Keratinocyte (primary cell): Measurements from ENCODE around the gene ZNF627. TPM values are rescaled to one million over a fixed set of nuclear protein-coding genes. Genes with fewer than 3 reads are reported as not detected.
A peak's percentile ranks its signal among the peaks of the same experiment; 100 is the strongest.

Experiments
- DNase-seq: peaks from one replicate; pipeline ENCODE4 v3.0.0-alpha.2; 2011; ENCODE audit warnings: low read depth, missing footprints, low spot score
- FAIRE-seq: peaks from 2 replicates; lab custom pipeline; 2011; peaks lifted over from hg19 to GRCh38; lab: Jason Lieb, UNC
- H2AFZ ChIP-seq: 2 replicates; pipeline ENCODE4 v1.6.0; 2012; ENCODE audit warnings: low read length, control low read depth, inconsistent platforms; ENCODE audit not compliant: control insufficient read depth
- H3K27ac ChIP-seq: 2 replicates; pipeline ENCODE4 v1.5.1; 2011; ENCODE audit warnings: low read length; ENCODE audit not compliant: control insufficient read depth, insufficient read depth
- H3K27me3 ChIP-seq: 3 replicates; pipeline ENCODE4 v1.6.0; 2011; ENCODE audit warnings: low read length; ENCODE audit not compliant: control insufficient read depth, insufficient read depth; ENCODE audit errors: extremely low read depth
- H3K36me3 ChIP-seq, 2 experiments: 2 replicates in 1 of 2; 3 replicates in 1 of 2; pipeline ENCODE4 v1.5.1; 2011; ENCODE audit warnings: low read length in 2 of 2, mild to moderate bottlenecking in 1 of 2; ENCODE audit not compliant: control insufficient read depth in 2 of 2, insufficient read depth in 2 of 2; ENCODE audit errors: extremely low read depth in 1 of 2
- H3K4me1 ChIP-seq: 3 replicates; pipeline ENCODE4 v1.5.1; 2011; ENCODE audit warnings: low read length; ENCODE audit not compliant: control insufficient read depth, insufficient read depth; ENCODE audit errors: extremely low read depth
- H3K4me2 ChIP-seq: 3 replicates; pipeline ENCODE4 v1.6.0; 2011; ENCODE audit warnings: low read depth, low read length; ENCODE audit not compliant: control insufficient read depth, insufficient read depth; ENCODE audit errors: extremely low read depth
- H3K4me3 ChIP-seq, 3 experiments: fragments of 200-600 bp in 1 of 3; sonication (generic) in 1 of 3; 2 replicates in 2 of 3; 3 replicates in 1 of 3; pipeline ENCODE4 v1.5.1; 2011 to 2016; ENCODE audit warnings: low read length in 3 of 3, mild to moderate bottlenecking in 3 of 3, control low read depth in 2 of 3, inconsistent platforms in 1 of 3, low read depth in 1 of 3, mixed read lengths in 1 of 3, mixed run types in 1 of 3, moderate library complexity in 1 of 3; ENCODE audit not compliant: control insufficient read depth in 2 of 3, insufficient read depth in 2 of 3; ENCODE audit errors: extremely low read depth in 1 of 3
- H3K79me2 ChIP-seq: 2 replicates; pipeline ENCODE4 v1.6.0; 2012; ENCODE audit warnings: low read length; ENCODE audit not compliant: control insufficient read depth, insufficient read depth
- H3K9ac ChIP-seq: 3 replicates; pipeline ENCODE4 v1.6.0; 2011; ENCODE audit warnings: low read length; ENCODE audit not compliant: control insufficient read depth, insufficient read depth; ENCODE audit errors: extremely low read depth
- H3K9me1 ChIP-seq: 3 replicates; pipeline ENCODE4 v1.6.0; 2011; ENCODE audit warnings: low read length; ENCODE audit not compliant: control insufficient read depth, insufficient read depth; ENCODE audit errors: extremely low read depth
- H3K9me3 ChIP-seq: 2 replicates; pipeline ENCODE4 v1.5.1; 2012; ENCODE audit warnings: low read depth, low read length; ENCODE audit not compliant: control insufficient read depth
- H4K20me1 ChIP-seq: 3 replicates; pipeline ENCODE4 v1.6.0; 2011; ENCODE audit warnings: low read length; ENCODE audit not compliant: control insufficient read depth, insufficient read depth; ENCODE audit errors: extremely low read depth
- CTCF ChIP-seq, 3 experiments: IDR thresholded peaks in 1 of 3; conservative IDR thresholded peaks in 1 of 3; optimal IDR thresholded peaks in 1 of 3; 2 replicates in 2 of 3; 3 replicates in 1 of 3; pipeline versions ENCODE3 to v1.5.1; 2011; ENCODE audit warnings: low read length in 3 of 3, mild to moderate bottlenecking in 3 of 3, moderate library complexity in 2 of 3, control low read depth in 1 of 3, inconsistent platforms in 1 of 3; ENCODE audit not compliant: insufficient read depth in 2 of 3; ENCODE audit errors: extremely low read depth in 1 of 3
- EZH2 ChIP-seq: IDR thresholded peaks from one replicate; pipeline ENCODE4 v1.6.1; 2012; ENCODE audit warnings: inconsistent platforms, mild to moderate bottlenecking, low read length, moderate library complexity
- dilution Hi-C: fragments of 300-500 bp; cut with MboI; formaldehyde crosslinking; loops from one replicate; pipeline ENCODE4 v1.7.0; 2020; ENCODE audit warnings: low sequenced_read_pairs; ENCODE audit not compliant: extremely low pct_ligation_motif_present
- polyA plus RNA-seq, 5 experiments: library from polyadenylated mRNA; depleted of rRNA in 3 of 5; stranded (reverse) in 3 of 5; stranded (forward) in 1 of 5; unstranded in 1 of 5; fragments of >200 nt; gene quantifications; 1 replicate in 1 of 5; 2 replicates in 3 of 5; 3 replicates in 1 of 5; pipeline versions ENCODE4 v1.2.1 to v1.2.3, GENCODE V29; 2011 to 2012; ENCODE audit warnings: missing spikeins in 2 of 5, low read depth in 1 of 5, low replicate concordance in 1 of 5

The ZNF627 gene
- polyA plus RNA-seq, 1 donor (not counting 4 experiments of a cell fraction or from before 2014, with no cell fraction given) = 8.5 TPM

- dilution Hi-C loops = no loop called here
- H3K4me3 ChIP-seq = peak within 1 kb of the TSS in 2 of 3 experiments; percentile 33
- peak within 1 kb of the TSS; percentile 81 for H2AFZ ChIP-seq
- TF ChIP-seq EZH2 (no peak), CTCF (optimal IDR thresholded peaks at IDR 0.05 in 1 of 3, IDR thresholded peaks at IDR 0.05 in 1 of 3, conservative IDR thresholded peaks at IDR 0.05 in 1 of 3; ENCODE audit: extremely low read depth in 1 of 3, insufficient read depth in 2 of 3, low read length in 3 of 3) (no peak)
- DNase-seq (no peak), FAIRE-seq (no peak)
- H3K27me3 ChIP-seq = no peaks in the 10 kb centered on the region
- H4K20me1 ChIP-seq = no peaks in the 10 kb centered on the region
- peaks cover 13% of the 10 kb centered on the region for H3K4me1 ChIP-seq
- H3K4me2 ChIP-seq = peak within 1 kb of the TSS; percentile 69
- H3K9ac ChIP-seq = no peak within 1 kb of the TSS
- H3K9me1 ChIP-seq = no peaks in the 10 kb centered on the region
- no peaks in the 10 kb centered on the region for H3K36me3 ChIP-seq
- no peak within 1 kb of the TSS for H3K27ac ChIP-seq
- H3K9me3 ChIP-seq = no peaks in the 10 kb centered on the region
- H3K79me2 ChIP-seq = no peaks in the 10 kb centered on the region
Measured at GRCh38 chr19:11577451-11578257, 19.6 kb upstream of the ZNF627 start, which contains the start of gene ACP5. Gene ACP5 (minus strand): TSS chr19:11577645. CDS start chr19:11577317, 328 bp downstream.

GRCh38 chr19:11578258-11579142 lies 18.8 kb upstream of the ZNF627 start:
- Histone ChIP-seq H3K4me3 (peak overlapping the region; percentile 14 to 33 (median 33)), H3K79me2 (no peaks in the 10 kb centered on the region), H2AFZ (peak overlapping the region; percentile 81), H3K36me3 (no peaks in the 10 kb centered on the region), H3K4me2 (peak overlapping the region; percentile 69), H3K27ac (no peak overlapping the region), H3K9me3 (no peaks in the 10 kb centered on the region), H3K4me1 (peaks cover 13% of the 10 kb centered on the region), H4K20me1 (no peaks in the 10 kb centered on the region), H3K27me3 (no peaks in the 10 kb centered on the region), H3K9me1 (no peaks in the 10 kb centered on the region), H3K9ac (no peak overlapping the region)
- dilution Hi-C loops = no loop called here
- no peak for TF ChIP-seq EZH2
- no peak for TF ChIP-seq CTCF (optimal IDR thresholded peaks at IDR 0.05 in 1 of 3, IDR thresholded peaks at IDR 0.05 in 1 of 3, conservative IDR thresholded peaks at IDR 0.05 in 1 of 3; ENCODE audit: extremely low read depth in 1 of 3, insufficient read depth in 2 of 3, low read length in 3 of 3)
- FAIRE-seq (no peak), DNase-seq (no peak)
